Panc1 (cell line): ENCODE data around the gene EVC. TPM values are rescaled to one million over a fixed set of nuclear protein-coding genes. Genes with fewer than 3 reads are reported as not detected.

ENCODE experiments used
- ATAC-seq: fragments of 200-7000 bp; cut with Tn5 transposase; 2 replicates; pipeline ENCODE4 v1.9.1; 2020; ENCODE audit warnings: mild to moderate bottlenecking, moderate library complexity
- BruUV-seq: library from RNA; stranded (reverse); fragments of 400-500 nt; replicated peaks from 2 replicates; lab custom pipeline; 2021; lab: Mats Ljungman, UMichigan
- CTCF ChIA-PET: fragments of 300-600 bp; sonication (Branson Sonifier 250); formaldehyde crosslinking; loops from one replicate; lab custom pipeline; 2022; ENCODE audit warnings: antibody characterized with exemption; lab: Charles Lee
- POLR2A ChIA-PET: fragments of 300-600 bp; sonication (Branson Sonifier 250); formaldehyde crosslinking; loops from one replicate; lab custom pipeline; 2022; ENCODE audit warnings: antibody characterized with exemption; lab: Charles Lee
- DNase-seq: peaks from one replicate; pipeline ENCODE4 v3.0.0-alpha.2; 2010; ENCODE audit warnings: low read depth, low spot score
- H3K27ac ChIP-seq: 2 replicates; pipeline ENCODE4 v1.5.1; 2011; ENCODE audit warnings: mild to moderate bottlenecking, low read length, inconsistent platforms
- H3K27me3 ChIP-seq: fragments of 200-500 bp; sonication (Bioruptor generic); 2 replicates; pipeline ENCODE4 v1.6.0; 2014; ENCODE audit warnings: low read length, inconsistent platforms; ENCODE audit not compliant: control insufficient read depth, insufficient read depth
- H3K36me3 ChIP-seq: fragments of 200-500 bp; sonication (Bioruptor generic); 2 replicates; pipeline ENCODE4 v1.5.1; 2014; ENCODE audit warnings: inconsistent platforms, mild to moderate bottlenecking, low read length, moderate library complexity; ENCODE audit not compliant: control insufficient read depth, insufficient read depth
- H3K4me1 ChIP-seq: 2 replicates; pipeline ENCODE4 v1.5.1; 2011; ENCODE audit warnings: inconsistent platforms, mild to moderate bottlenecking, low read length, moderate library complexity; ENCODE audit not compliant: control insufficient read depth, insufficient read depth
- H3K4me3 ChIP-seq, 2 experiments: 2 replicates each; pipeline ENCODE4 v1.5.1; 2011 to 2012; ENCODE audit warnings: low read depth in 2 of 2, low read length in 2 of 2, mild to moderate bottlenecking in 2 of 2, inconsistent platforms in 1 of 2, moderate library complexity in 1 of 2
- H3K9me3 ChIP-seq: fragments of 200-500 bp; sonication (Bioruptor generic); 2 replicates; pipeline ENCODE4 v1.5.1; 2014; ENCODE audit warnings: low read depth, mild to moderate bottlenecking, inconsistent platforms, low read length, moderate library complexity; ENCODE audit not compliant: control insufficient read depth, insufficient read depth
- CTCF ChIP-seq: fragments of 450-650 bp; IDR thresholded peaks from 2 replicates; pipeline ENCODE4 v1.5.1; 2017; ENCODE audit warnings: mild to moderate bottlenecking
- POLR2AphosphoS5 ChIP-seq: IDR thresholded peaks from 2 replicates; pipeline ENCODE4 v1.6.1; 2012; ENCODE audit warnings: mild to moderate bottlenecking, low read depth, low read length, moderate library complexity
- SIN3A ChIP-seq: IDR thresholded peaks from 2 replicates; pipeline ENCODE4 v1.6.1; 2012; ENCODE audit warnings: low read depth, mild to moderate bottlenecking, low read length, moderate library complexity, borderline replicate concordance; ENCODE audit not compliant: insufficient read depth
- TCF7L2 ChIP-seq: IDR thresholded peaks from 2 replicates; pipeline ENCODE4 v1.6.1; 2011; ENCODE audit warnings: mild to moderate bottlenecking, low read depth, low read length, inconsistent platforms
- in situ Hi-C: cut with HindIII; loops from 2 replicates; pipeline ENCODE4 v1.10.0; 2016; ENCODE audit warnings: low sequenced_read_pairs, low pct_unique_long_range_greater_than_20kb
- intact Hi-C: fragments of 100-400 bp; cut with micrococcal nuclease; formaldehyde crosslinking; loops from one replicate; pipeline ENCODE4 v1.10.0; 2022; ENCODE audit not compliant: unreplicated experiment
- total RNA-seq: library from RNA; stranded (reverse); gene quantifications from one replicate; pipeline ENCODE4 v1.2.1, GENCODE V29; 2021; ENCODE audit not compliant: unreplicated experiment
- TF ChIP-seq, protein P1 (sequence below), 2 experiments: IDR thresholded peaks; 2 replicates each; pipeline ENCODE4 v1.6.1; 2011 to 2012; ENCODE audit warnings: low read depth in 2 of 2, control low read depth in 1 of 2, low read length in 1 of 2, mild to moderate bottlenecking in 1 of 2, moderate library complexity in 1 of 2; ENCODE audit not compliant: insufficient read depth in 1 of 2

EVC gene
- total RNA-seq, 1 experiment from 2014 or later: 12.1 TPM

GRCh38 chr4:5781691-5782090 is 70.7 kb downstream of the EVC start:
- CTCF ChIA-PET: no interaction called here
- no peak for DNase-seq
- in situ Hi-C loops: no loop called here

GRCh38 chr4:5782829-5783476 is 72.0 kb downstream of the EVC start:
- BruUV-seq: no TSS peak
- in situ Hi-C loops: no loop called here
- CTCF ChIA-PET: no interaction called here

More at GRCh38 chr4:5781691-5782090, 70.7 kb downstream of the EVC start:
- no peaks in the 10 kb centered on the region for H3K36me3 ChIP-seq
- H3K27me3 ChIP-seq: no peaks in the 10 kb centered on the region
- H3K27ac ChIP-seq: no peak overlapping the region
- TF ChIP-seq SIN3A (no peak), TCF7L2 (no peak), POLR2AphosphoS5 (no peak), CTCF (no peak)
- TF ChIP-seq, protein P1, sequence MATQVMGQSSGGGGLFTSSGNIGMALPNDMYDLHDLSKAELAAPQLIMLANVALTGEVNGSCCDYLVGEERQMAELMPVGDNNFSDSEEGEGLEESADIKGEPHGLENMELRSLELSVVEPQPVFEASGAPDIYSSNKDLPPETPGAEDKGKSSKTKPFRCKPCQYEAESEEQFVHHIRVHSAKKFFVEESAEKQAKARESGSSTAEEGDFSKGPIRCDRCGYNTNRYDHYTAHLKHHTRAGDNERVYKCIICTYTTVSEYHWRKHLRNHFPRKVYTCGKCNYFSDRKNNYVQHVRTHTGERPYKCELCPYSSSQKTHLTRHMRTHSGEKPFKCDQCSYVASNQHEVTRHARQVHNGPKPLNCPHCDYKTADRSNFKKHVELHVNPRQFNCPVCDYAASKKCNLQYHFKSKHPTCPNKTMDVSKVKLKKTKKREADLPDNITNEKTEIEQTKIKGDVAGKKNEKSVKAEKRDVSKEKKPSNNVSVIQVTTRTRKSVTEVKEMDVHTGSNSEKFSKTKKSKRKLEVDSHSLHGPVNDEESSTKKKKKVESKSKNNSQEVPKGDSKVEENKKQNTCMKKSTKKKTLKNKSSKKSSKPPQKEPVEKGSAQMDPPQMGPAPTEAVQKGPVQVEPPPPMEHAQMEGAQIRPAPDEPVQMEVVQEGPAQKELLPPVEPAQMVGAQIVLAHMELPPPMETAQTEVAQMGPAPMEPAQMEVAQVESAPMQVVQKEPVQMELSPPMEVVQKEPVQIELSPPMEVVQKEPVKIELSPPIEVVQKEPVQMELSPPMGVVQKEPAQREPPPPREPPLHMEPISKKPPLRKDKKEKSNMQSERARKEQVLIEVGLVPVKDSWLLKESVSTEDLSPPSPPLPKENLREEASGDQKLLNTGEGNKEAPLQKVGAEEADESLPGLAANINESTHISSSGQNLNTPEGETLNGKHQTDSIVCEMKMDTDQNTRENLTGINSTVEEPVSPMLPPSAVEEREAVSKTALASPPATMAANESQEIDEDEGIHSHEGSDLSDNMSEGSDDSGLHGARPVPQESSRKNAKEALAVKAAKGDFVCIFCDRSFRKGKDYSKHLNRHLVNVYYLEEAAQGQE (IDR thresholded peaks at IDR 0.05; ENCODE audit: insufficient read depth in 1 of 2, low read depth in 2 of 2, low read length in 1 of 2): no peak
- no TSS peak for BruUV-seq
- no peaks in the 10 kb centered on the region for H3K4me1 ChIP-seq
- POLR2A ChIA-PET: no interaction called here
- peaks cover under 1% of the 10 kb centered on the region; the same call in 1 of the 2 replicates for H3K9me3 ChIP-seq
- intact Hi-C loops: no loop called here
- ATAC-seq: no peak
- no peak overlapping the region for H3K4me3 ChIP-seq

More at GRCh38 chr4:5782829-5783476, 72.0 kb downstream of the EVC start:
- TF ChIP-seq SIN3A (no peak), TCF7L2 (no peak), CTCF (no peak), POLR2AphosphoS5 (no peak)
- TF ChIP-seq, protein P1 (IDR thresholded peaks at IDR 0.05; ENCODE audit: insufficient read depth in 1 of 2, low read depth in 2 of 2, low read length in 1 of 2): no peak
- ATAC-seq (no peak), DNase-seq (no peak)
- Histone ChIP-seq H3K4me1 (no peaks in the 10 kb centered on the region), H3K36me3 (no peaks in the 10 kb centered on the region), H3K9me3 (no peaks in the 10 kb centered on the region), H3K27ac (no peak overlapping the region), H3K27me3 (no peaks in the 10 kb centered on the region), H3K4me3 (no peak overlapping the region)
- intact Hi-C loops: no loop called here
- POLR2A ChIA-PET: no interaction called here
